Colonic mucosa (tissue), 4 donors: Measurements from ENCODE around the gene NCSTN. TPM values are rescaled to one million over a fixed set of nuclear protein-coding genes. Genes with fewer than 3 reads are reported as not detected.

ENCODE experiments used
- DNase-seq: peaks from one replicate; pipeline ENCODE4 v3.0.0-alpha.2; 2020
- H3K27ac ChIP-seq: fragments of 200-600 bp; one replicate; pipeline ENCODE4 v1.8.0; 2021
- H3K27me3 ChIP-seq: fragments of 200-600 bp; one replicate; pipeline ENCODE4 v1.8.0; 2021
- H3K36me3 ChIP-seq: fragments of 200-600 bp; one replicate; pipeline ENCODE4 v1.8.0; 2021
- H3K4me1 ChIP-seq: fragments of 200-600 bp; one replicate; pipeline ENCODE4 v1.8.0; 2021; ENCODE audit warnings: mild to moderate bottlenecking
- H3K4me3 ChIP-seq: fragments of 200-600 bp; one replicate; pipeline ENCODE4 v1.8.0; 2021
- H3K9ac ChIP-seq, 2 donors: one replicate each; pipeline ENCODE4 v1.7.0; 2013; ENCODE audit warnings: control low read depth in 2 of 2, low read depth in 2 of 2, low read length in 2 of 2
- H3K9me3 ChIP-seq: fragments of 200-600 bp; one replicate; pipeline ENCODE4 v1.8.0; 2021
- CTCF ChIP-seq: fragments of 200-600 bp; IDR thresholded peaks from one replicate; pipeline ENCODE4 v1.8.0; 2022; ENCODE audit warnings: antibody characterized with exemption, mild to moderate bottlenecking
- intact Hi-C: fragments of 100-400 bp; cut with DNase I; formaldehyde crosslinking; loops from one replicate; pipeline ENCODE4 v1.14.1; 2022
- total RNA-seq, 2 donors: library from RNA; stranded (reverse); fragmentation: NEBNext Ultra II Directional in 1 of 2; extraction: Animal tissue kit (Norgen Biotek cat#: 25700) in 1 of 2; gene quantifications; one replicate each; pipeline ENCODE4 v1.2.1, GENCODE V29; 2021
- donor health status: healthy.
- donor health status: DM: no; HTN: no; CAD: no.
- donor health status: DM: no; HTN: no; CAD: no.

NCSTN gene
- total RNA-seq, 2 donors from 2014 or later = 83.5 to 88.0 TPM

GRCh38 chr1:160309185-160309557 lies 34.0 kb upstream of the NCSTN start:
- Histone ChIP-seq H3K9me3 (no peaks in the 10 kb centered on the region), H3K4me3 (no peak overlapping the region), H3K36me3 (peaks cover 62% of the 10 kb centered on the region), H3K4me1 (no peaks in the 10 kb centered on the region), H3K27ac (no peak overlapping the region), H3K27me3 (no peaks in the 10 kb centered on the region), H3K9ac (no peak overlapping the region)
- DNase-seq = no peak
- intact Hi-C loops = no loop called here
- TF ChIP-seq CTCF = no peak

GRCh38 chr1:160309571-160309970 lies 33.6 kb upstream of the NCSTN start:
- intact Hi-C loops = no loop called here
- Histone ChIP-seq H3K4me3 (no peak overlapping the region), H3K9ac (no peak overlapping the region), H3K27ac (no peak overlapping the region), H3K36me3 (peaks cover 62% of the 10 kb centered on the region), H3K27me3 (no peaks in the 10 kb centered on the region), H3K9me3 (no peaks in the 10 kb centered on the region), H3K4me1 (no peaks in the 10 kb centered on the region)
- no peak for TF ChIP-seq CTCF
- DNase-seq = no peak

GRCh38 chr1:160315359-160315758 lies 27.8 kb upstream of the NCSTN start:
- H3K36me3 ChIP-seq = peaks cover 29% of the 10 kb centered on the region
- no peaks in the 10 kb centered on the region for H3K4me1 ChIP-seq
- no peak for DNase-seq
- H3K9ac ChIP-seq = no peak overlapping the region
- intact Hi-C loops = no loop called here
- no peak overlapping the region for H3K27ac ChIP-seq
- no peaks in the 10 kb centered on the region for H3K9me3 ChIP-seq
- H3K27me3 ChIP-seq = no peaks in the 10 kb centered on the region
- TF ChIP-seq CTCF = no peak
- no peak overlapping the region for H3K4me3 ChIP-seq

GRCh38 chr1:160322831-160323230 lies 20.4 kb upstream of the NCSTN start:
- no peak overlapping the region for H3K9ac ChIP-seq
- DNase-seq = no peak
- no peaks in the 10 kb centered on the region for H3K27me3 ChIP-seq

GRCh38 chr1:160325252-160325651 lies 17.9 kb upstream of the NCSTN start:
- Histone ChIP-seq H3K4me1 (no peaks in the 10 kb centered on the region), H3K9ac (no peak overlapping the region), H3K9me3 (no peaks in the 10 kb centered on the region), H3K27me3 (no peaks in the 10 kb centered on the region), H3K36me3 (peaks cover 27% of the 10 kb centered on the region), H3K27ac (no peak overlapping the region), H3K4me3 (no peak overlapping the region)
- TF ChIP-seq CTCF = no peak
- intact Hi-C loops = loop anchor here (5.0 kb wide), 1 partner anchor 33 kb away; no protein-coding TSS in a partner anchor
- DNase-seq = no peak

More at GRCh38 chr1:160322831-160323230, 20.4 kb upstream of the NCSTN start:
- H3K27ac ChIP-seq = no peak overlapping the region
- H3K4me1 ChIP-seq = no peaks in the 10 kb centered on the region
- no peaks in the 10 kb centered on the region for H3K9me3 ChIP-seq
- peaks cover 18% of the 10 kb centered on the region for H3K36me3 ChIP-seq
- no peak overlapping the region for H3K4me3 ChIP-seq
- TF ChIP-seq CTCF = no peak
- intact Hi-C loops = no loop called here
